ENCODE data around the gene ARL5A.

ARL5A gene

GRCh38 chr2:151852260-151853069 lies 24.2 kb upstream of the ARL5A start:
- peaks cover 0 to 5% (median 0%) of the 10 kb centered on the region in 4 donors for H3K4me1 ChIP-seq
- no peak for DNase-seq
- TF ChIP-seq CTCF (IDR thresholded peaks at IDR 0.05) = no peak
- H3K36me3 ChIP-seq = no peaks in the 10 kb centered on the region
- intact Hi-C loops (cut with DNase I; ENCODE audit: low total_unique reads) = no loop called here
- no peaks in the 10 kb centered on the region for H3K9me3 ChIP-seq
- H3K27me3 ChIP-seq = no peaks in the 10 kb centered on the region
- H3K27ac ChIP-seq = no peak overlapping the region
- H3K4me3 ChIP-seq = no peak overlapping the region

GRCh38 chr2:151851761-151852160 lies 23.5 kb upstream of the ARL5A start:
- Histone ChIP-seq H3K4me3 (no peak overlapping the region), H3K36me3 (no peaks in the 10 kb centered on the region), H3K4me1 (no peaks in the 10 kb centered on the region), H3K27ac (no peak overlapping the region), H3K27me3 (no peaks in the 10 kb centered on the region), H3K9me3 (no peaks in the 10 kb centered on the region)
- DNase-seq = no peak
- intact Hi-C loops (cut with DNase I; ENCODE audit: low total_unique reads) = no loop called here
- TF ChIP-seq CTCF (IDR thresholded peaks at IDR 0.05) = no peak

DNA sequence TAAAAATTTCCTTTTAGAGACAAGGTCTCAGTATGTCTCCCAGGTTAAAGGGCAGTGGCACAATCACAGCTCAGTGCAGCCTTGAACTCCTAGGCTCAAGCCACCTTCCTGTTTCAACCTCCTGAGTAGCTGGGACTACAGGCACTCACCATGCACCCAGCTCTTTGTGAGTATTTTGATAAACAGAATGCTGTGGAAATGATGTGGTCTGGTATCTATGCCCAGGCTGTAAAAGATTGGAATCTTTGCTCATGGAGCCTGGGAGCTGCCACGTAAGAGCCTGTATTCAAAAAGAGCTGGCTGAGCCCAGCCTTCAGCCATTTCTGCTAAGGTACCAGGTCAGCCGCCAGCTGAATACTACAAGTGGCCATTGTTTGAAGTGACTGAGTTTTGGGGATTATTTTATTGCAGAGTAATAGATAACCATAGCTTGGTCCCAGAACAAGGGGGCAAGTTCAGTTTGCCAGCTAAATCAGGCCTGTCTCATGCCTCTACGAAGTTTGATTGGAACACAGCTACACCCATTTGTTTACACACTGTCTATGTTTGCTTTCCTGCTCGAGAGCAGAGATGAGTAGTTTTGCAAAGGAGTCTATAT lies 21.3 kb upstream of the ARL5A start:
- no peak for DNase-seq
- Histone ChIP-seq H3K36me3 (no peaks in the 10 kb centered on the region), H3K4me1 (peaks cover 0 to 5% (median 0%) of the 10 kb centered on the region in 4 donors), H3K27ac (no peak overlapping the region), H3K9me3 (no peaks in the 10 kb centered on the region), H3K4me3 (no peak overlapping the region), H3K27me3 (no peaks in the 10 kb centered on the region)
- no peak for TF ChIP-seq CTCF (IDR thresholded peaks at IDR 0.05)
- intact Hi-C loops (cut with DNase I; ENCODE audit: low total_unique reads) = no loop called here

GRCh38 chr2:151845884-151846283 lies 17.7 kb upstream of the ARL5A start:
- Histone ChIP-seq H3K4me3 (no peak overlapping the region), H3K9me3 (no peaks in the 10 kb centered on the region), H3K36me3 (no peaks in the 10 kb centered on the region), H3K27ac (no peak overlapping the region), H3K27me3 (no peaks in the 10 kb centered on the region), H3K4me1 (peaks cover 0 to 20% (median 2%) of the 10 kb centered on the region in 4 donors)
- no peak for TF ChIP-seq CTCF (IDR thresholded peaks at IDR 0.05)
- no peak for DNase-seq
- intact Hi-C loops (cut with DNase I; ENCODE audit: low total_unique reads) = no loop called here

DNA sequence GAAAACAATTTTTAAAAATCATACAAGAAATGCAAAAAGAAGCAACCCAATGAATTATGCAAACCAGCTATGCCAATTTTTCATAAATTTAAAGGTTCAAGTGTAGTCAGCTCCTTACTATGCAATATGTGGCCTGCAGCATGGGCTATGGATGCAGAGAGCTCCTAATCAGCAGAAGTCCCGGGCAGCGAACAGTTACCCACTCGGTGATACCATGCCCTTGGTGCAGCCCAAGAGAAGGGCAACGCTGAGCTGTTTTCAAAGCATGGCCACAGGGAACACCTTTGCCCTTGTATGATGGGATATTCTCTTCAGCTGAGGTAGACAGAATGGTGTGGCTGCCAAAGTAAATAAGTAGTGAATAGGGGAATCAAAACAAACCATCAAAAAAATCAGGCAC lies 17.3 kb upstream of the ARL5A start:
- no peak overlapping the region for H3K4me3 ChIP-seq
- no peaks in the 10 kb centered on the region for H3K9me3 ChIP-seq
- TF ChIP-seq CTCF (IDR thresholded peaks at IDR 0.05) = no peak
- H3K27me3 ChIP-seq = no peaks in the 10 kb centered on the region
- no peak overlapping the region for H3K27ac ChIP-seq
- peaks cover 0 to 20% (median 2%) of the 10 kb centered on the region in 4 donors for H3K4me1 ChIP-seq
- H3K36me3 ChIP-seq = no peaks in the 10 kb centered on the region
- intact Hi-C loops (cut with DNase I; ENCODE audit: low total_unique reads) = no loop called here
- DNase-seq = no peak
